Ecto neural progenitor cell (in vitro differentiated cells): ENCODE results near the gene AHRR.
"Not testable (repeated sequence)": the region's sequence is repeated elsewhere in the genome, so short reads cannot be mapped to it uniquely, and the experiment has no call there.

ENCODE experiments used
- DNase-seq: peaks from one replicate; pipeline ENCODE4 v3.0.0-alpha.2; 2018; ENCODE audit warnings: low spot score

The AHRR gene

DNA sequence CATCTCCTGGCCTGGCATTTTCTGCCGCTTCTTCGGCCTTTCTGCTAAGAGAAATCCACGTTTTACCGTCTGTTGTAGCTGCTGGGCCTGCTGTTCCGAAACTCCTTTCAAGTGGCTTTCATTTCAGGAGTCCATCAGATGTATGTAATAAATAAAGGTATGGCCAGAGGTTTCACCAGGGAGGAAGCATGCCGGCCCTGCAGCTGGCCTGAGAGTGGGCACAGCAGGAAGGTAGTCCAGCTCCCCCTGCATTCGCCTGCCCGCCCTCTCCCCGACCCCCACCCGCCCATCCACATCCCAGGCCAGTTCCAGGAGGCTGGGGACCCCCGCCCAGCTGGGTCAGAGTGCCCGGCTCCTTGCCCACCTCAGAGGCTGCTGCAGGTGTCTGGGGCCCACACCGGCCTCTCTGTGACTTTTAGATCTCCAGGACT, 75.0 kb downstream of the AHRR start:
- DNase-seq: peak; percentile 42

- not testable (repeated sequence) for DNase-seq
These were observed 76.6 kb downstream of the AHRR start for GRCh38 chr5:398141-398474.

DNA sequence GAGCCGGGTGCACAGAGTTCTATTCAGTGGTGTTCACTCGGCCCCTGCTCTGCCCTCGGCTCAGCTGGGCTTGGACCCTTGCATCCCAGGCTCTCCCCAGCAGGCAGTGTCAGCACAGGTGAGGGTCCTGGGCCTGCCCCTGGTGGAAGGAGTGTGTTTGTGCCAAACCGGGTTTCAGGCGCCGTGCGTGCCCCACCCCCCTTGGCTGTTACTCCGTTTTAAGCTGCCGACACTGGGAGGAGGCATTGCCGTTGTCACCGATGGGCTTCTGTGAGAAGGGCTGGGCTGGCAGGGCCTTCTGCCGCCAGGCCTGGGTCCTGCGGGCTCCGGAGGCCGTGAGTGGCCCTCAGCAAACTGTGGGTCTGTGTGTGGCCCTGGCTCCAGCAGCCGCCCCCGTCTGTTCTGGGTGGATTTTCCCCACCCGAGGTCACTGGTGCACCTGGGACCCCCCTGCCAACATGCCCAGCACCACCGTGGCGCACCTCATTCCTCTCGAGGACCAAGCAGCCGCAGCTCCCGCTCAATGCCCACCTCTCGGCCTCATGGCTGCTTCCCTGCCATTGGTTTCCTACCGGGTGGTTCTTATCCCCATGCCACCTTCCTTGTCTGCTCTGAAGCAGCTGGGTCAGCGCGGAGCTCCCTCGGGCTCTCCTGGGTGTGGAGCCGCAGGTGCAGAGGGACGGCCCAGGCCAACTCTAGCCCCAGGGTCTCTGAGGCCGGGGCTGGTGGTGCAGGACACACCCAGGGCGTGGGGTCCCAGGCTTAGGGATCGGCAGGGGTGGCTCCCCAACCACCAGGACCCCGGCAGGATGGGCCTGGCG, 77.2 kb downstream of the AHRR start:
- peak; percentile 44 for DNase-seq

DNA sequence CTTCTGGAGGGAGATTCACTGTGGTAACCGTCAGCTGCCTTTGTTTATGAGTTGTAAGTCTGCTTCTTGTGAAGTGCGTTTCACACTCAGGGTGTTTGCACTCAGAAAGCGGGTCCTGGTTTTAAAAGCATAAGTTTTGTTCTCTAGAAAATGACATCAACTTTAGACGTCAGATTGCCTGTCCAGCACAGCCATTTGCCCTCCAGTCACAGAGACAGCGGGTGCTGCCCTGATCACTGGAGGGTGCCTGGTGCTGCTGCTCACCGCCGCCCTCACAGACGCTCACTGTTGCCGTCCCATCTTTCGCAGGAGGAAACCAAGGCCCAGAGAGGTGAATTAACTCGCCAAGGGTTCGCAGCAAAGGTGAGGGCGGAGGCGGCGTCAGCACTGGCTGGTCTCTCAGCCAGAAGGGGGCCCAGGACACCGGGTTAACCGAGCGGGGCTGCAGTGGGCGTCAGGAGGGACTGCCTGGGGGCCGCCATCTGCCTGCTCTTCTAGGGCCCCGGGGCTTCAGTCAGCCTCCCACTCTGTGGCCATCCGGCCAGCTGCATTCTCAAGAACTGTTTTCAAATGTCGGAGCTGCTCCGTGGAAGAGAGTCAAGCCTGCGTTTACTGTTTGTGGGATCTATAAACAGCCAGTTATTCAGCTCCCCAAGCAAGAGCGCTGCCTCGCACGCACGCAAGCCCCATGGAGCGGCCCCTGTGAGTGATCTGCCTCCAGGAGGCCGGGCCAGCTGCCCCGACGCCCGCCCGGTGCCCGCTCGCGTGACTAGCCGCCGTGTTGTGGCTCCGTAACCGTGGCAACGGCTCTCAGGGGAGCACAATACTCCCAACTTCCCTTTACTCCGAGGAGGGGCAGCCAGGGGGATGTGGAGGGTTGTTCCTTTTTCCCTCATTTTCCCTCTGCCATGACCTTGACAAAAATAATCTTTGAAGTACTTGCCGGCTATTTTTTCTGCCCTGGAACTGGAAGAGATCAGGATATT, 78.1 kb downstream of the AHRR start:
- DNase-seq: peak; percentile 83

- DNase-seq: no peak
These were observed 79.0 kb downstream of the AHRR start for GRCh38 chr5:400282-401145.

- peak; percentile 34 for DNase-seq
These were observed 79.9 kb downstream of the AHRR start for GRCh38 chr5:401146-402034.

DNA sequence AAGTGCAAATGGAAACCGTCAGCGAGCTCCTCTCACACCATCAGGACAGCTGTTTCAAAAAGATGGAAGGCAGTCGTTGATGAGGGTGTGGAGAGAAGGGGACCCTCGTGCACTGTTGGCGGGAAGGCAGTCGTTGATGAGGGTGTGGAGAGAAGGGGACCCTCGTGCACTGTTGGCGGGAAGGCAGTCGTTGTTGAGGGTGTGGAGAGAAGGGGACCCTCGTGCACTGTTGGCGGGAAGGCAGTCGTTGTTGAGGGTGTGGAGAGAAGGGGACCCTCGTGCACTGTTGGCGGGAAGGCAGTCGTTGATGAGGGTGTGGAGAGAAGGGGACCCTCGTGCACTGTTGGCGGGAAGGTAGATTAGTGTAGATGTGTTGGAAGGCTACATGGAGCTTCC, 80.7 kb downstream of the AHRR start:
- not testable (repeated sequence) for DNase-seq

- no peak for DNase-seq
These were observed 81.3 kb downstream of the AHRR start for GRCh38 chr5:402615-403359.

DNA sequence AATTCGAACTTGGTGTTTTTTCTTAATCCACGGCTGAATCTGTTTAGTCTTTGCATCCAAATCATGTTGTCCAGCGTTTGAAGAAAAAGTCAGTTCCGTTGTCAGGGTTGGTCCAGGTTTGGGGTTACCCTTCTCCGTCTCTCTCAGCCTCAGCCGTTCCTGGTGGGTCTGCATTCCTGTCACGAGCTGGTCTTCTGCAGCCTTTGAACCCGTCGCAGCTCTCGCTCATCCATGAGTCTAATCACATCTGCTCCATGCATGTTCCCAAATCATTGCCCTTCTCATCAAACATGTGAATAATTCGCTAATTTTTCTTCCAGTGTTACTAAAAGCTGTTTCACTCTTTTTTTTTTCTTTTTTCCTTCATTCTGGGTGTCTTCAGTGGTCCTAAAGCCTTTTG, 82.5 kb downstream of the AHRR start:
- DNase-seq: no peak

- no peak for DNase-seq
These were observed 83.2 kb downstream of the AHRR start for GRCh38 chr5:404666-405241.

GRCh38 chr5:405421-405820, 83.9 kb downstream of the AHRR start:
- DNase-seq: peak; percentile 31

GRCh38 chr5:406041-406440, 84.5 kb downstream of the AHRR start:
- DNase-seq: peak; percentile 41

DNA sequence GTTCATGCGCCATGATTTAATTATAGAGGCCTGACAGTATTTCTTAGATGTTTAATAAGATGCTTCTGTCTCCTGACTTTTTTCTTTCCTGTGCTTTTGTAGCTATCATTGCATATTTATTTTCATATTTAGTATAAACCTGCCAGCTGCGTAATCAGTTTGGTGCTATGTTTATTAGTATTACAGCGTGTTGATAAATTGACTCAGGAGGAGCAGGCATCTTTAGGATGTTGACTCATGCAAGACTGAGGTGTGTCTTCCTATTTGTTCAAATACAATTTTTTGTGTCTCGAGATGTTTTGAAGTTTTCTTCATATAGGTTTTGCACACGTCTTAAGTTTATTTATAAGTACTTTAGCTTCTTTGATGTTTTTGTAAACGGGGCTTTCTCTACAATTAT, 85.5 kb downstream of the AHRR start:
- DNase-seq: no peak

GRCh38 chr5:407801-408268, 86.3 kb downstream of the AHRR start:
- DNase-seq: peak; percentile 31

DNA sequence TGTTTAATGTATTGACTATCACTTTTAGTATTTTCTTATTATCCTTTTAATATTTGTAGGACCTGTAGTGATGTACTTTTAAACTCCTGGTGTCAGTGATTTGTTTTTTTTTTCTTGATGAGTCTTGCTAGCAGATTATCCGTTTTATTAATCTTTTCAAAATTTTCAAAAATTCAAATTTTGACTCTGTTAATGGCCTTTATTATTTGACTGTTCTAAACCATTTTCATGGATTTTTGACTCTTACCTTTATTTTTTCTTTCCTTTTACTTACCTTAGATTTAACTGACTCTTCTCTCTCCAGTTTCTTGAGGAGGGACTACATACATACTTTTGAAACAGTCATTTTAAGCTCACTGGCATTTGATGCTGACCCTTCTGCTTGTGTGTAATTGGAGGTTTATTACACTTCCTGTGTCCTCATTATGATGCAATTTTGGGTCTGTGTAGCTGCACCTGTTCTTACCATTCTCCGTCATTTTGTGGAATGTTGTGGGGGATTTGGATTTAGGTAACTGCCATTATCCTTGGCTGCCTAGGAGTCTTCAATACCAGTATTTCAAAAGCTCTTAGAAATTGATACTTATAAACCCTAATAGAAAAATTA, 89.5 kb downstream of the AHRR start:
- no peak for DNase-seq

DNA sequence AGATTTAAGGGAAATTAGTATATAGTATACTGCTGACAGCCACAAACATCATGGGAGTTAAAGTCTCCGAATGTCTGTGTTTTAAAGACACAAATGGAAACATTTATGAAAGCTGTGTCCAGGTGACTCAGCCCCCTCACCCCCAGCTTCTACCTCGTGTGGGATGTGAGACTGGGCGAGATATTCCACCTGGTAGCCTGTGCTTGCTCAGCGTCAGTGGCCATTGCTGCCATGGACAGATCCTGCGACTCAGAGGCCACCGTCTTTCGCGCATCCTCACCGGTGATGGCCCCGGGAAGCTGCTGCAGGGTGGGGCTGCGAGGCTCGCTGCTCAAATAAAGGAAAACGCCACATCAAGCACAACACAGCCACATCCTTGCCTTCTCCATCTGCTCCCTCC, 90.2 kb downstream of the AHRR start:
- no peak for DNase-seq

DNA sequence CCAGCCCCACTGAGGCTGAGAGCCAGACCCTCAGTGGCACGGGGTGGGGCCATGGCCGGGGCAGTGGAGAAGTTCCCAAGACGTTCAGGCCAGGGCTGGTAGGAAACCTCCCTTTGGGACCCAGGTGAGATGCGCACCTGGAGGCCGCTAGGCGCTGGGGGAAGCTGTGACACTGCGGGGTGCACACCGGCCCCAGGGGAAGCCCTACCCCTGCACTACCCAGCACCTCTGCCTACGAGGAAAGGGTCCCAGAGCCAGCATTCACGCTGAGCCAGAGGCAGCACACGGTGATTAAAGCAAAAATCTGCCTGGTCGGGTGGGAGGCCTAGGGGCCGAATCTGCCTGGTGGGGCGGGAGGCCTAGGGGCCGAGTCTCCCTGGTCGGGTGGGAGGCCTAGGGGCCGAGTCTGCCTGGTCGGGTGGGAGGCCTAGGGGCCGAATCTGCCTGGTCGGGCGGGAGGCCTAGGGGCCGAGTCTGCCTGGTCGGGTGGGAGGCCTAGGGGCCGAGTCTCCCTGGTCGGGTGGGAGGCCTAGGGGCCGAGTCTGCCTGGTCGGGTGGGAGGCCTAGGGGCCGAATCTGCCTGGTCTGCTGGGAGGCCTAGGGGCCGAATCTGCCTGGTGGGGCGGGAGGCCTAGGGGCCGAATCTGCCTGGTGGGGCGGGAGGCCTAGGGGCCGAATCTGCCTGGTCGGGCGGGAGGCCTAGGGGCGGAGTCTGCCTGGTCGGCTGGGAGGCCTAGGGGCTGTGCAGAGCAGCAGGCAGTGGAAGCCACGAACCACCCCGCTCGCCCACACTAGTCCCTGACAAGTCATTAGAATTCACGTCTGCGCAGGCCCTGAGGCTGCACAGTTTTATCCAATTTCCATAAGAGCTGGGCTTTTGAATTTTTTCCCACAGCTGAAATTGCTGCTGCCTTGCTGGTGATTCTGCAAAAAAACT, 93.7 kb downstream of the AHRR start:
- DNase-seq: peak; percentile 87

GRCh38 chr5:415928-416635, 94.6 kb downstream of the AHRR start:
- DNase-seq: no peak
